A549 treated with CORT108297 at 1 μM for 4 hours (cell line): ENCODE data around the gene XPO5. TPM values are rescaled to one million over a fixed set of nuclear protein-coding genes. Genes with fewer than 3 reads are reported as not detected.

Experiments
- total RNA-seq: library from RNA; stranded (reverse); fragments of 200-300 nt; extraction: Qiagen RNA extraction; gene quantifications from 5 replicates; pipeline ENCODE4 v1.2.3, GENCODE V29; 2022

XPO5 gene
- 24.7 to 29.7 TPM (median 29.3 TPM) in 5 replicates for total RNA-seq

GRCh38 chr6:43575772-43576551, at the start of gene XPO5, which contains the start of gene POLH:
Gene XPO5, minus strand, starts transcription at chr6:43576038. Its CDS starts 174 bp downstream, at chr6:43575864.
Gene POLH, plus strand, starts transcription at chr6:43576185. Its CDS starts 6,135 bp downstream, at chr6:43582320.

GRCh38 chr6:43516697-43517504, 58.9 kb downstream of the XPO5 start, which contains the start of the genes POLR1C and YIPF3:
Gene POLR1C, plus strand, starts transcription at chr6:43517089. Its CDS starts 21 bp downstream, at chr6:43517110.
Gene YIPF3, minus strand, starts transcription at chr6:43516926. Its CDS starts 119 bp downstream, at chr6:43516807.

GRCh38 chr6:43509984-43510826, 65.6 kb downstream of the XPO5 start, which contains the start of gene LRRC73:
Gene LRRC73, minus strand, starts transcription at chr6:43510346. Its CDS starts 561 bp downstream, at chr6:43509785.

GRCh38 chr6:43477235-43478007, 98.4 kb downstream of the XPO5 start, which contains the start of gene TJAP1:
Gene TJAP1, plus strand, starts transcription at chr6:43477570. Its CDS starts 21,432 bp downstream, at chr6:43499002.

Other genes starting within 250 kb of the XPO5 start
- gene ZNF318, start 206.4 kb downstream of the XPO5 start, total RNA-seq, result 3.6 to 5.9 TPM (median 5.3 TPM) in 5 replicates
- 6.0 to 13.1 TPM (median 10.5 TPM) in 5 replicates for gene ABCC10, start 148.5 kb downstream of the XPO5 start, total RNA-seq
- 3.5 to 8.2 TPM (median 7.0 TPM) in 5 replicates for gene DLK2, start 120.5 kb downstream of the XPO5 start, total RNA-seq
- gene TJAP1, start 98.5 kb downstream of the XPO5 start, total RNA-seq, result 17.3 to 20.8 TPM (median 20.1 TPM) in 5 replicates
- 0.63 to 1.4 TPM (median 1.3 TPM) in 5 replicates for gene LRRC73, start 65.7 kb downstream of the XPO5 start, total RNA-seq
- gene YIPF3, start 59.1 kb downstream of the XPO5 start, total RNA-seq, result 68.9 to 77.0 TPM (median 70.5 TPM) in 5 replicates
- gene POLR1C, start 58.9 kb downstream of the XPO5 start, total RNA-seq, result 44.5 to 60.7 TPM (median 49.6 TPM) in 5 replicates
- 6.9 to 10.9 TPM (median 9.4 TPM) in 5 replicates for gene POLH, start 147 bp upstream of the XPO5 start, total RNA-seq
- gene GTPBP2, start 53.2 kb upstream of the XPO5 start, total RNA-seq, result 16.2 to 23.6 TPM (median 21.4 TPM) in 5 replicates
- 33.4 to 40.0 TPM (median 35.9 TPM) in 5 replicates for gene MAD2L1BP, start 59.8 kb upstream of the XPO5 start, total RNA-seq
- 0.12 to 0.29 TPM (median 0.17 TPM) in 5 replicates for gene RSPH9, start 69.0 kb upstream of the XPO5 start, total RNA-seq
- 44.6 to 49.3 TPM (median 48.9 TPM) in 5 replicates for gene MRPS18A, start 111.8 kb upstream of the XPO5 start, total RNA-seq
- 27.9 to 37.4 TPM (median 34.9 TPM) in 5 replicates for gene VEGFA, start 194.2 kb upstream of the XPO5 start, total RNA-seq